HCT116 (cell line): ENCODE measurements around the gene SYT9. TPM values are rescaled to one million over a fixed set of nuclear protein-coding genes. Genes with fewer than 3 reads are reported as not detected.

Source experiments
- ATAC-seq: fragments of 200-7000 bp; cut with Tn5 transposase; 2 replicates; pipeline ENCODE4 v1.9.1; 2020; ENCODE audit warnings: mild to moderate bottlenecking, moderate library complexity
- BruUV-seq: library from RNA; stranded (reverse); fragments of 400-500 nt; replicated peaks from 2 replicates; lab custom pipeline; 2021; lab: Mats Ljungman, UMichigan
- CTCF ChIA-PET: fragments of 300-600 bp; sonication (Branson Sonifier 250); formaldehyde crosslinking; loops from one replicate; lab custom pipeline; 2021; ENCODE audit warnings: antibody characterized with exemption; lab: Charles Lee
- POLR2A ChIA-PET: fragments of 300-600, 350-600 bp; sonication (Branson Sonifier 250); formaldehyde crosslinking; loops from one replicate; lab custom pipeline; 2021; ENCODE audit warnings: antibody characterized with exemption; lab: Charles Lee
- RAD21 ChIA-PET, 2 experiments: fragments of 300-600 bp; sonication (Branson Sonifier 250); formaldehyde crosslinking; loops; one replicate each; lab custom pipeline; 2023; ENCODE audit warnings: low total read pairs in 2 of 2; ENCODE audit not compliant: uncharacterized antibody in 2 of 2, unreplicated experiment in 2 of 2, low non-redundant PET in 1 of 2; lab: Charles Lee
- DNase-seq: peaks from one replicate; pipeline ENCODE4 v3.0.0-alpha.2; 2010; ENCODE audit warnings: low read depth, low spot score
- H2AFZ ChIP-seq: fragments of 200-600 bp; shearing (Covaris generic), sonication (generic); 2 replicates; pipeline ENCODE4 v1.6.1; 2017; ENCODE audit warnings: low read depth, mixed run types, mixed read lengths, antibody characterized with exemption, low read length; ENCODE audit not compliant: poor library complexity, severe bottlenecking
- H3K27ac ChIP-seq: 2 replicates; pipeline ENCODE4 v1.5.1; 2012; ENCODE audit warnings: low read depth, low read length
- H3K27me3 ChIP-seq: fragments of 200-600 bp; sonication (generic); 2 replicates; pipeline ENCODE4 v1.6.1; 2016; ENCODE audit warnings: mixed run types, low read length, mixed read lengths; ENCODE audit not compliant: insufficient read depth
- H3K36me3 ChIP-seq, 2 experiments: fragments of 200-500 bp in 1 of 2; fragments of 200-600 bp in 1 of 2; sonication (Bioruptor generic) in 1 of 2; sonication (generic) in 1 of 2; 2 replicates each; pipeline versions ENCODE4 v1.5.1 to v1.6.1; 2014 to 2016; ENCODE audit warnings: low read length in 2 of 2, inconsistent platforms in 1 of 2, mixed read lengths in 1 of 2, mixed run types in 1 of 2; ENCODE audit not compliant: insufficient read depth in 2 of 2, control insufficient read depth in 1 of 2
- H3K4me1 ChIP-seq, 2 experiments: fragments of 200-600 bp in 1 of 2; sonication (generic) in 1 of 2; 2 replicates each; pipeline versions ENCODE4 v1.5.1 to v1.6.1; 2012 to 2017; ENCODE audit warnings: low read length in 2 of 2, inconsistent platforms in 1 of 2, mild to moderate bottlenecking in 1 of 2, mixed read lengths in 1 of 2, mixed run types in 1 of 2, moderate library complexity in 1 of 2; ENCODE audit not compliant: insufficient read depth in 2 of 2, control insufficient read depth in 1 of 2
- H3K4me2 ChIP-seq: fragments of 200-600 bp; sonication (generic); 2 replicates; pipeline ENCODE4 v1.6.1; 2017; ENCODE audit warnings: mixed run types, low read length, mixed read lengths
- H3K4me3 ChIP-seq, 2 experiments: fragments of 200-600 bp in 1 of 2; sonication (generic) in 1 of 2; replicated peaks in 1 of 2; 2 replicates each; pipeline ENCODE4 v1.5.1; 2011 to 2016; ENCODE audit warnings: low read length in 2 of 2, control low read depth in 1 of 2, low read depth in 1 of 2, mild to moderate bottlenecking in 1 of 2, mixed read lengths in 1 of 2, mixed run types in 1 of 2
- H3K79me2 ChIP-seq: fragments of 200-600 bp; sonication (generic); 2 replicates; pipeline ENCODE4 v1.6.1; 2017; ENCODE audit warnings: mild to moderate bottlenecking, mixed run types, low read length, moderate library complexity, mixed read lengths; ENCODE audit not compliant: insufficient read depth
- H3K9ac ChIP-seq: fragments of 200-600 bp; sonication (generic); 2 replicates; pipeline ENCODE4 v1.6.1; 2016; ENCODE audit warnings: low read length, mixed read lengths
- H3K9me2 ChIP-seq: fragments of 200-600 bp; sonication (generic), shearing (Covaris generic); 2 replicates; pipeline ENCODE4 v1.6.1; 2017; ENCODE audit warnings: mixed run types, mild to moderate bottlenecking, moderate library complexity; ENCODE audit not compliant: insufficient read depth
- H3K9me3 ChIP-seq, 2 experiments: fragments of 200-500 bp in 1 of 2; fragments of 200-600 bp in 1 of 2; sonication (Bioruptor generic) in 1 of 2; sonication (generic) in 1 of 2; 2 replicates each; pipeline ENCODE4 v1.6.1; 2014 to 2017; ENCODE audit warnings: low read length in 2 of 2, mixed read lengths in 2 of 2, inconsistent platforms in 1 of 2, low read depth in 1 of 2, mild to moderate bottlenecking in 1 of 2, mixed run types in 1 of 2, moderate library complexity in 1 of 2; ENCODE audit not compliant: control insufficient read depth in 1 of 2, insufficient read depth in 1 of 2
- H4K20me1 ChIP-seq: fragments of 200-600 bp; sonication (generic), shearing (Covaris generic); 2 replicates; pipeline ENCODE4 v1.6.1; 2017; ENCODE audit warnings: mixed run types, mild to moderate bottlenecking, moderate library complexity; ENCODE audit not compliant: insufficient read depth
- CEBPB ChIP-seq: IDR thresholded peaks from 2 replicates; pipeline ENCODE4 v1.6.1; 2012; ENCODE audit warnings: low read depth
- JUND ChIP-seq: IDR thresholded peaks from 2 replicates; pipeline ENCODE4 v1.6.1; 2012
- YY1 ChIP-seq: IDR thresholded peaks from 2 replicates; pipeline ENCODE4 v1.6.1; 2011; ENCODE audit warnings: low read length, low read depth, moderate library complexity, mild to moderate bottlenecking; ENCODE audit not compliant: insufficient replicate concordance; ENCODE audit errors: extremely low read depth
- ZBTB33 ChIP-seq: IDR thresholded peaks from 2 replicates; pipeline ENCODE4 v1.6.1; 2011; ENCODE audit warnings: mild to moderate bottlenecking, low read length, moderate library complexity; ENCODE audit not compliant: insufficient replicate concordance; ENCODE audit errors: extremely low read depth
- intact Hi-C: fragments of 100-400 bp; cut with micrococcal nuclease; formaldehyde crosslinking; loops from 2 replicates; pipeline ENCODE4 v1.10.0; 2022
- total RNA-seq: library from RNA; stranded (reverse); gene quantifications from one replicate; pipeline ENCODE4 v1.2.1, GENCODE V29; 2021; ENCODE audit not compliant: unreplicated experiment
- TF ChIP-seq, protein P1 (sequence below): IDR thresholded peaks from 2 replicates; pipeline ENCODE4 v1.6.1; 2012; ENCODE audit warnings: low read depth
- TF ChIP-seq, protein P2 (sequence below), 3 experiments: fragments of 200-600 bp in 1 of 3; sonication (generic) in 1 of 3; IDR thresholded peaks in 2 of 3; conservative IDR thresholded peaks in 1 of 3; 2 replicates each; pipeline ENCODE4 v1.5.1; 2012 to 2017; ENCODE audit warnings: low read depth in 2 of 3, low read length in 2 of 3, antibody characterized with exemption in 1 of 3, borderline replicate concordance in 1 of 3, control low read depth in 1 of 3, mild to moderate bottlenecking in 1 of 3, mixed read lengths in 1 of 3, mixed run types in 1 of 3, moderate library complexity in 1 of 3; ENCODE audit not compliant: insufficient read depth in 1 of 3

SYT9 gene
- total RNA-seq, 1 experiment from 2014 or later, result not detected

DNA sequence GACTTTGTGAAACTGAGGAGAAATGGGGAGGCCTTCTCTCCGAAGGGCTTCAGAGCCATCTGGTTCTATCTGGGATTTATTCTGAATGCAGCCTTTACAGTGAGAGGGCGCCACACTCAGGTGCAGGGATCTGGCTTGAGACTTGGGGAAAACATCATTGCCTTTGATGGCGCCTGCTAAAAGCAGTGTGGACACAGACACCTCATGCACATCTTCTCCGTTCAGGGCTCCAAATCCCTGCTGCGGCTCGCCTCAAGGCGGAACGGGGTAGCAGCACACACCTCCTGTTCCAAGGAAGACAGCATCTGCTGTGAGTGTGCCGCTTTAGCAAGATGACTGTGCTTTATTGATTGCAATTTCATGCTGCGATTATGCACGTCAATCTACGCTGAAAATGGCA lies 196.5 kb downstream of the SYT9 start:
- intact Hi-C loops, result loop anchor here (10.0 kb wide), 1 partner anchor 693 kb away; no protein-coding TSS in a partner anchor
- Histone ChIP-seq H3K27ac (no peak overlapping the region), H4K20me1 (no peaks in the 10 kb centered on the region), H3K36me3 (no peaks in the 10 kb centered on the region), H3K79me2 (no peaks in the 10 kb centered on the region), H2AFZ (no peak overlapping the region), H3K9me3 (no peaks in the 10 kb centered on the region), H3K4me3 (no peak overlapping the region), H3K27me3 (peaks cover 59% of the 10 kb centered on the region), H3K9ac (no peak overlapping the region), H3K9me2 (no peaks in the 10 kb centered on the region), H3K4me1 (no peaks in the 10 kb centered on the region; a peak in 1 of 4 replicates), H3K4me2 (no peak overlapping the region)
- RAD21 ChIA-PET, result no interaction called here
- no peak for ATAC-seq
- DNase-seq, result no peak
- TF ChIP-seq JUND (no peak), YY1 (no peak), CEBPB (no peak), ZBTB33 (no peak)
- TF ChIP-seq, protein P1, sequence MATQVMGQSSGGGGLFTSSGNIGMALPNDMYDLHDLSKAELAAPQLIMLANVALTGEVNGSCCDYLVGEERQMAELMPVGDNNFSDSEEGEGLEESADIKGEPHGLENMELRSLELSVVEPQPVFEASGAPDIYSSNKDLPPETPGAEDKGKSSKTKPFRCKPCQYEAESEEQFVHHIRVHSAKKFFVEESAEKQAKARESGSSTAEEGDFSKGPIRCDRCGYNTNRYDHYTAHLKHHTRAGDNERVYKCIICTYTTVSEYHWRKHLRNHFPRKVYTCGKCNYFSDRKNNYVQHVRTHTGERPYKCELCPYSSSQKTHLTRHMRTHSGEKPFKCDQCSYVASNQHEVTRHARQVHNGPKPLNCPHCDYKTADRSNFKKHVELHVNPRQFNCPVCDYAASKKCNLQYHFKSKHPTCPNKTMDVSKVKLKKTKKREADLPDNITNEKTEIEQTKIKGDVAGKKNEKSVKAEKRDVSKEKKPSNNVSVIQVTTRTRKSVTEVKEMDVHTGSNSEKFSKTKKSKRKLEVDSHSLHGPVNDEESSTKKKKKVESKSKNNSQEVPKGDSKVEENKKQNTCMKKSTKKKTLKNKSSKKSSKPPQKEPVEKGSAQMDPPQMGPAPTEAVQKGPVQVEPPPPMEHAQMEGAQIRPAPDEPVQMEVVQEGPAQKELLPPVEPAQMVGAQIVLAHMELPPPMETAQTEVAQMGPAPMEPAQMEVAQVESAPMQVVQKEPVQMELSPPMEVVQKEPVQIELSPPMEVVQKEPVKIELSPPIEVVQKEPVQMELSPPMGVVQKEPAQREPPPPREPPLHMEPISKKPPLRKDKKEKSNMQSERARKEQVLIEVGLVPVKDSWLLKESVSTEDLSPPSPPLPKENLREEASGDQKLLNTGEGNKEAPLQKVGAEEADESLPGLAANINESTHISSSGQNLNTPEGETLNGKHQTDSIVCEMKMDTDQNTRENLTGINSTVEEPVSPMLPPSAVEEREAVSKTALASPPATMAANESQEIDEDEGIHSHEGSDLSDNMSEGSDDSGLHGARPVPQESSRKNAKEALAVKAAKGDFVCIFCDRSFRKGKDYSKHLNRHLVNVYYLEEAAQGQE, result no peak
- TF ChIP-seq, protein P2, sequence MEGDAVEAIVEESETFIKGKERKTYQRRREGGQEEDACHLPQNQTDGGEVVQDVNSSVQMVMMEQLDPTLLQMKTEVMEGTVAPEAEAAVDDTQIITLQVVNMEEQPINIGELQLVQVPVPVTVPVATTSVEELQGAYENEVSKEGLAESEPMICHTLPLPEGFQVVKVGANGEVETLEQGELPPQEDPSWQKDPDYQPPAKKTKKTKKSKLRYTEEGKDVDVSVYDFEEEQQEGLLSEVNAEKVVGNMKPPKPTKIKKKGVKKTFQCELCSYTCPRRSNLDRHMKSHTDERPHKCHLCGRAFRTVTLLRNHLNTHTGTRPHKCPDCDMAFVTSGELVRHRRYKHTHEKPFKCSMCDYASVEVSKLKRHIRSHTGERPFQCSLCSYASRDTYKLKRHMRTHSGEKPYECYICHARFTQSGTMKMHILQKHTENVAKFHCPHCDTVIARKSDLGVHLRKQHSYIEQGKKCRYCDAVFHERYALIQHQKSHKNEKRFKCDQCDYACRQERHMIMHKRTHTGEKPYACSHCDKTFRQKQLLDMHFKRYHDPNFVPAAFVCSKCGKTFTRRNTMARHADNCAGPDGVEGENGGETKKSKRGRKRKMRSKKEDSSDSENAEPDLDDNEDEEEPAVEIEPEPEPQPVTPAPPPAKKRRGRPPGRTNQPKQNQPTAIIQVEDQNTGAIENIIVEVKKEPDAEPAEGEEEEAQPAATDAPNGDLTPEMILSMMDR (IDR thresholded peaks at IDR 0.05 in 2 of 3, conservative IDR thresholded peaks at IDR 0.05 in 1 of 3; ENCODE audit: borderline replicate concordance in 1 of 3, insufficient read depth in 1 of 3, low read depth in 2 of 3, low read length in 2 of 3), result 0 out of 6 replicates have a peak, but pooled peaks of 1 of the 3 experiments have one; percentile 18
- CTCF ChIA-PET, result interaction anchor here (1.0 kb wide), 1 partner anchor 349 kb away, joined by 3 read pairs; no protein-coding TSS in a partner anchor
- POLR2A ChIA-PET, result no interaction called here
- no TSS peak for BruUV-seq
